HUES64 (cell line): ENCODE results near the gene NRG3.

Source experiments
- H3K27ac ChIP-seq: 2 replicates; pipeline ENCODE4 v1.7.0; 2013; ENCODE audit warnings: low read depth, low read length, inconsistent platforms
- H3K27me3 ChIP-seq: 2 replicates; pipeline ENCODE4 v1.6.1; 2013; ENCODE audit warnings: mild to moderate bottlenecking, low read length; ENCODE audit not compliant: insufficient read depth
- H3K36me3 ChIP-seq: 2 replicates; pipeline ENCODE4 v1.6.1; 2013; ENCODE audit warnings: mild to moderate bottlenecking, low read length; ENCODE audit not compliant: insufficient read depth
- H3K4me1 ChIP-seq: 2 replicates; pipeline ENCODE4 v1.6.1; 2013; ENCODE audit warnings: mild to moderate bottlenecking, low read length, moderate library complexity; ENCODE audit not compliant: insufficient read depth
- H3K4me3 ChIP-seq: 2 replicates; pipeline ENCODE4 v1.5.1; 2013; ENCODE audit warnings: mild to moderate bottlenecking, low read length, moderate library complexity
- H3K9ac ChIP-seq: 2 replicates; pipeline ENCODE4 v1.6.1; 2013; ENCODE audit warnings: mild to moderate bottlenecking, low read depth, low read length
- H3K9me3 ChIP-seq: 2 replicates; pipeline ENCODE4 v1.6.1; 2013; ENCODE audit warnings: low read depth, low read length; ENCODE audit not compliant: insufficient read depth
- WGBS: fragments of 150-250, 120-280 bp; methylation state at CpG from one replicate; pipeline ENCODE4 v1.1.7; 2013; ENCODE audit warnings: missing lambda C conversion rate; 5-methylcytosine and 5-hydroxymethylcytosine counted together

The NRG3 gene

GRCh38 chr10:82420001-82420400 lies 545.0 kb downstream of the NRG3 start:
- Histone ChIP-seq H3K27me3 (no peaks in the 10 kb centered on the region), H3K4me1 (peaks cover 5% of the 10 kb centered on the region), H3K36me3 (no peaks in the 10 kb centered on the region), H3K9me3 (no peaks in the 10 kb centered on the region), H3K27ac (no peak overlapping the region), H3K4me3 (no peak overlapping the region), H3K9ac (no peak overlapping the region)
- 94% methylated on average over 2 of the region's 2 CpGs for WGBS

GRCh38 chr10:82429302-82429701 lies 554.3 kb downstream of the NRG3 start:
- Histone ChIP-seq H3K27ac (no peak overlapping the region), H3K9me3 (peaks cover 26% of the 10 kb centered on the region; the same call in 1 of the 2 replicates), H3K4me3 (no peak overlapping the region), H3K4me1 (no peaks in the 10 kb centered on the region), H3K36me3 (no peaks in the 10 kb centered on the region), H3K9ac (no peak overlapping the region), H3K27me3 (no peaks in the 10 kb centered on the region)

GRCh38 chr10:82438277-82438676 lies 563.3 kb downstream of the NRG3 start:
- Histone ChIP-seq H3K27ac (no peak overlapping the region), H3K4me1 (0 out of 2 replicates have a peak, but pooled peaks cover 3% of the 10 kb centered on the region), H3K9ac (no peak overlapping the region), H3K27me3 (no peaks in the 10 kb centered on the region), H3K9me3 (no peaks in the 10 kb centered on the region), H3K36me3 (no peaks in the 10 kb centered on the region), H3K4me3 (no peak overlapping the region)
- 94% methylated on average over 1 of the region's 1 CpG for WGBS

- H3K4me3 ChIP-seq: no peak overlapping the region
Measured at GRCh38 chr10:82440775-82441174, 565.8 kb downstream of the NRG3 start.

GRCh38 chr10:82452046-82452445 lies 577.1 kb downstream of the NRG3 start:
- Histone ChIP-seq H3K9ac (no peak overlapping the region), H3K36me3 (no peaks in the 10 kb centered on the region), H3K27me3 (no peaks in the 10 kb centered on the region), H3K4me3 (no peak overlapping the region), H3K9me3 (no peaks in the 10 kb centered on the region), H3K4me1 (no peaks in the 10 kb centered on the region), H3K27ac (no peak overlapping the region)
- WGBS: 93% methylated on average over 2 of the region's 3 CpGs

More at GRCh38 chr10:82440775-82441174, 565.8 kb downstream of the NRG3 start:
- Histone ChIP-seq H3K36me3 (no peaks in the 10 kb centered on the region), H3K9ac (no peak overlapping the region), H3K4me1 (0 out of 2 replicates have a peak, but pooled peaks cover 3% of the 10 kb centered on the region), H3K27me3 (no peaks in the 10 kb centered on the region), H3K27ac (no peak overlapping the region), H3K9me3 (no peaks in the 10 kb centered on the region)

GRCh38 chr10:82452676-82453075 lies 577.7 kb downstream of the NRG3 start:
- Histone ChIP-seq H3K9me3 (no peaks in the 10 kb centered on the region), H3K4me3 (no peak overlapping the region), H3K9ac (no peak overlapping the region), H3K4me1 (no peaks in the 10 kb centered on the region), H3K27ac (no peak overlapping the region), H3K27me3 (no peaks in the 10 kb centered on the region), H3K36me3 (no peaks in the 10 kb centered on the region)
- WGBS: 71% methylated on average over 1 of the region's 1 CpG

GRCh38 chr10:82453678-82454293 lies 578.8 kb downstream of the NRG3 start:
- no peak overlapping the region for H3K9ac ChIP-seq
- 92% methylated on average over 2 of the region's 2 CpGs for WGBS
- no peaks in the 10 kb centered on the region for H3K36me3 ChIP-seq

GRCh38 chr10:82462910-82463551 lies 588.0 kb downstream of the NRG3 start:
- Histone ChIP-seq H3K27me3 (no peaks in the 10 kb centered on the region), H3K27ac (no peak overlapping the region), H3K4me3 (no peak overlapping the region), H3K9me3 (no peaks in the 10 kb centered on the region), H3K4me1 (0 out of 2 replicates have a peak, but pooled peaks cover 4% of the 10 kb centered on the region), H3K9ac (no peak overlapping the region), H3K36me3 (no peaks in the 10 kb centered on the region)
- 98% methylated on average over 4 of the region's 4 CpGs for WGBS

More at GRCh38 chr10:82453678-82454293, 578.8 kb downstream of the NRG3 start:
- no peaks in the 10 kb centered on the region for H3K27me3 ChIP-seq
- H3K4me1 ChIP-seq: no peaks in the 10 kb centered on the region
- no peak overlapping the region for H3K27ac ChIP-seq
- H3K4me3 ChIP-seq: no peak overlapping the region
- no peaks in the 10 kb centered on the region for H3K9me3 ChIP-seq

GRCh38 chr10:82463614-82464013 lies 588.6 kb downstream of the NRG3 start:
- Histone ChIP-seq H3K36me3 (no peaks in the 10 kb centered on the region), H3K4me1 (peaks cover 8% of the 10 kb centered on the region; the same call in 1 of the 2 replicates), H3K4me3 (no peak overlapping the region), H3K9me3 (no peaks in the 10 kb centered on the region), H3K27ac (no peak overlapping the region), H3K9ac (no peak overlapping the region), H3K27me3 (no peaks in the 10 kb centered on the region)
- 100% methylated on average over 1 of the region's 1 CpG for WGBS

GRCh38 chr10:82464191-82464818 lies 589.3 kb downstream of the NRG3 start:
- no peak overlapping the region for H3K27ac ChIP-seq
- H3K4me1 ChIP-seq: peaks cover 15% of the 10 kb centered on the region; the same call in 1 of the 2 replicates
- no peak overlapping the region for H3K4me3 ChIP-seq
- no peak overlapping the region for H3K9ac ChIP-seq
- no peaks in the 10 kb centered on the region for H3K9me3 ChIP-seq
- 95% methylated on average over 6 of the region's 6 CpGs for whole genome bisulfite sequencing
- no peaks in the 10 kb centered on the region for H3K36me3 ChIP-seq
- no peaks in the 10 kb centered on the region for H3K27me3 ChIP-seq

- Histone ChIP-seq H3K4me3 (no peak overlapping the region), H3K27me3 (no peaks in the 10 kb centered on the region), H3K27ac (no peak overlapping the region), H3K4me1 (peaks cover 15% of the 10 kb centered on the region; the same call in 1 of the 2 replicates), H3K36me3 (no peaks in the 10 kb centered on the region), H3K9ac (no peak overlapping the region), H3K9me3 (no peaks in the 10 kb centered on the region)
- WGBS: 91% methylated on average over 5 of the region's 5 CpGs
Measured at GRCh38 chr10:82464966-82465365, 590.0 kb downstream of the NRG3 start.
